ENCODE results near the gene TFDP3.

TFDP3 gene

DNA sequence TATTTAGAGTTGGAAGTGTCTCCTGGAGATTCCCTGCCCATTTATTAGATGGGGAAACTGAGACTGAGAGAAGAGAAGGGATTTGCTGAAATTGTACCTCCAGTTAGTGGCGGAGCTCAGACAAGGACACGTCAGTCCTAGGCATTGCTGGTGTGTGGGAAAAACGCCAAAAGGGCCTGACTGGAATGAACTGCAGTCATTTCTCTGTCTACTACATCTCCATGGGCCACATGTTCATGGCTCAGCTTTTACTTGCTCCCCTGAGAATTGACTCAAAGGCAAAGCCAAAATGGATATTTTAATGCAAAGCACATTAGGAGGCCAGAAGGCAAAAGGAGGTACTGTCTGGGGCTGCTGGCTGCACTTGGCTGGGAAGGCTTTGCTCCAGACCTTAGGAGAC is 3.9 kb downstream of the TFDP3 start:
- TF ChIP-seq FOXM1 (IDR thresholded peaks at IDR 0.05; ENCODE audit: borderline replicate concordance, low read depth): no peak
- TF ChIP-seq EP300 (IDR thresholded peaks at IDR 0.05; ENCODE audit: borderline replicate concordance): no peak
- no peak for TF ChIP-seq TCF12 (IDR thresholded peaks at IDR 0.05; ENCODE audit: low read depth)
- no peak for TF ChIP-seq CREB1 (IDR thresholded peaks at IDR 0.05; ENCODE audit: low read depth)
- TF ChIP-seq NFIC (IDR thresholded peaks at IDR 0.05): no peak
- TF ChIP-seq, protein P1, sequence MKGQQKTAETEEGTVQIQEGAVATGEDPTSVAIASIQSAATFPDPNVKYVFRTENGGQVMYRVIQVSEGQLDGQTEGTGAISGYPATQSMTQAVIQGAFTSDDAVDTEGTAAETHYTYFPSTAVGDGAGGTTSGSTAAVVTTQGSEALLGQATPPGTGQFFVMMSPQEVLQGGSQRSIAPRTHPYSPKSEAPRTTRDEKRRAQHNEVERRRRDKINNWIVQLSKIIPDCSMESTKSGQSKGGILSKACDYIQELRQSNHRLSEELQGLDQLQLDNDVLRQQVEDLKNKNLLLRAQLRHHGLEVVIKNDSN (IDR thresholded peaks at IDR 0.05): no peak

DNA sequence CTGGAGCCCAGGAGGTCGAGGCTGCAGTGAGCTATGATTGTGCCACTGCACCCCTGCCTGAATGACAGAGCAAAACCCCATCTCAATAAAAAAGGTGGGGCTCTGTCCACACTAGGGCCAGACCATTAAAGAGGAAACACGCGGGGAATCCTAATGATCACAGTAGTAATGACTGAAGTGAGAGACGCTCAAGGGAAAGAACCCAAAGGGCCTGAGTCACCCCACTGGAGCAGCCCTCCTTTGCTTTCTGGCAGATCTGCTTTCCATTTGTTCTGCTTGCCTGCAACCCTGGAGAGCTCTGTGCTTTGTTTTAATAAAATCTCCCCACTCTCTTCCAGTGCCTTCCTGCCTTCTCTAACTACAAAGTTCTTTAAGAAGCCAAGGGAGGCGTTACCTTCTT is 5.0 kb downstream of the TFDP3 start:
- TF ChIP-seq YY1 (IDR thresholded peaks at IDR 0.05; ENCODE audit: low read depth) (no peak), CEBPB (IDR thresholded peaks at IDR 0.05) (no peak)

DNA sequence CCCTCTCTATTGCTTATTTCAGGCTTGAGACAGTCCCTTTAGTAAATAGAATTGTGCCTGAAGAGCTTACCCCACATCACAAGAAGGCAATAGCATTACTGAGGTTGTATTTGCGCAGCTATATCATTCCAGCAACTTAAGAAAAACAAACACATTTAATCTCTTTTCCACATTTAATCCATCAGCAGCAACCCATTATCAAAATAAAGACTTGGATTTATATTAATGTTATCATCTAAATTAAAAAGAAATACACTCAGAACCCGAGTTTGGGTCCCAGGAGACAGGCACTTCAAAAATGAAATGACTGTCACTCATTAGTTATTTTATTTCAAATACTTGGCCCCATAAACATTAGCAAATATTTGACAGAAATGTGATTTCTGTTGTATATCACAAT is 10.4 kb downstream of the TFDP3 start:
- TF ChIP-seq, protein P2, sequence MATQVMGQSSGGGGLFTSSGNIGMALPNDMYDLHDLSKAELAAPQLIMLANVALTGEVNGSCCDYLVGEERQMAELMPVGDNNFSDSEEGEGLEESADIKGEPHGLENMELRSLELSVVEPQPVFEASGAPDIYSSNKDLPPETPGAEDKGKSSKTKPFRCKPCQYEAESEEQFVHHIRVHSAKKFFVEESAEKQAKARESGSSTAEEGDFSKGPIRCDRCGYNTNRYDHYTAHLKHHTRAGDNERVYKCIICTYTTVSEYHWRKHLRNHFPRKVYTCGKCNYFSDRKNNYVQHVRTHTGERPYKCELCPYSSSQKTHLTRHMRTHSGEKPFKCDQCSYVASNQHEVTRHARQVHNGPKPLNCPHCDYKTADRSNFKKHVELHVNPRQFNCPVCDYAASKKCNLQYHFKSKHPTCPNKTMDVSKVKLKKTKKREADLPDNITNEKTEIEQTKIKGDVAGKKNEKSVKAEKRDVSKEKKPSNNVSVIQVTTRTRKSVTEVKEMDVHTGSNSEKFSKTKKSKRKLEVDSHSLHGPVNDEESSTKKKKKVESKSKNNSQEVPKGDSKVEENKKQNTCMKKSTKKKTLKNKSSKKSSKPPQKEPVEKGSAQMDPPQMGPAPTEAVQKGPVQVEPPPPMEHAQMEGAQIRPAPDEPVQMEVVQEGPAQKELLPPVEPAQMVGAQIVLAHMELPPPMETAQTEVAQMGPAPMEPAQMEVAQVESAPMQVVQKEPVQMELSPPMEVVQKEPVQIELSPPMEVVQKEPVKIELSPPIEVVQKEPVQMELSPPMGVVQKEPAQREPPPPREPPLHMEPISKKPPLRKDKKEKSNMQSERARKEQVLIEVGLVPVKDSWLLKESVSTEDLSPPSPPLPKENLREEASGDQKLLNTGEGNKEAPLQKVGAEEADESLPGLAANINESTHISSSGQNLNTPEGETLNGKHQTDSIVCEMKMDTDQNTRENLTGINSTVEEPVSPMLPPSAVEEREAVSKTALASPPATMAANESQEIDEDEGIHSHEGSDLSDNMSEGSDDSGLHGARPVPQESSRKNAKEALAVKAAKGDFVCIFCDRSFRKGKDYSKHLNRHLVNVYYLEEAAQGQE (IDR thresholded peaks at IDR 0.05; ENCODE audit: low read depth): no peak
- TF ChIP-seq CEBPB (IDR thresholded peaks at IDR 0.05) (no peak), TEAD4 (IDR thresholded peaks at IDR 0.05) (no peak), TAF1 (IDR thresholded peaks at IDR 0.05; ENCODE audit: low read depth) (no peak), EGR1 (IDR thresholded peaks at IDR 0.05) (no peak), YY1 (IDR thresholded peaks at IDR 0.05; ENCODE audit: low read depth) (no peak), RAD21 (IDR thresholded peaks at IDR 0.05; ENCODE audit: low read depth) (no peak), FOXM1 (IDR thresholded peaks at IDR 0.05; ENCODE audit: borderline replicate concordance, low read depth) (no peak), TCF12 (IDR thresholded peaks at IDR 0.05; ENCODE audit: low read depth) (no peak), CREB1 (IDR thresholded peaks at IDR 0.05; ENCODE audit: low read depth) (no peak), NFIC (IDR thresholded peaks at IDR 0.05) (no peak), ZBTB7A (IDR thresholded peaks at IDR 0.05; ENCODE audit: low read depth) (no peak), EP300 (IDR thresholded peaks at IDR 0.05; ENCODE audit: borderline replicate concordance) (no peak)
- TF ChIP-seq, protein P1 (IDR thresholded peaks at IDR 0.05): no peak
- TF ChIP-seq, protein P3, sequence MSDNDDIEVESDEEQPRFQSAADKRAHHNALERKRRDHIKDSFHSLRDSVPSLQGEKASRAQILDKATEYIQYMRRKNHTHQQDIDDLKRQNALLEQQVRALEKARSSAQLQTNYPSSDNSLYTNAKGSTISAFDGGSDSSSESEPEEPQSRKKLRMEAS (IDR thresholded peaks at IDR 0.05): no peak

DNA sequence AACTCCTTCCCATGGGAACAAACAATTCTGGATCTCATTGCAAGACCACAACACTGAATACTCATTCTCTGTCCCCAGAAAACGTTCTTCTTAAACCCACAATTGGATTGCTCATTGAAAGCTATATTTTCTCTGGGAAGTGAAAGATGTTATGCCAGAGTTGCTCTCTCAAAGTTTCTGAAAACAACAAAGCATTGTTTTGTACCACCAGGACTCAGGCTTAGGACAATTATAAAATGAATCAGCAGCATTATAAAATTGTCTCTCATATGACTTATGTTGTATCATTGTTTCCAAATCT is 26.5 kb downstream of the TFDP3 start:
- TF ChIP-seq ZBTB7A (IDR thresholded peaks at IDR 0.05; ENCODE audit: low read depth) (no peak), EGR1 (IDR thresholded peaks at IDR 0.05) (no peak), NFIC (IDR thresholded peaks at IDR 0.05) (no peak), TAF1 (IDR thresholded peaks at IDR 0.05; ENCODE audit: low read depth) (no peak), FOXM1 (IDR thresholded peaks at IDR 0.05; ENCODE audit: borderline replicate concordance, low read depth) (no peak)

DNA sequence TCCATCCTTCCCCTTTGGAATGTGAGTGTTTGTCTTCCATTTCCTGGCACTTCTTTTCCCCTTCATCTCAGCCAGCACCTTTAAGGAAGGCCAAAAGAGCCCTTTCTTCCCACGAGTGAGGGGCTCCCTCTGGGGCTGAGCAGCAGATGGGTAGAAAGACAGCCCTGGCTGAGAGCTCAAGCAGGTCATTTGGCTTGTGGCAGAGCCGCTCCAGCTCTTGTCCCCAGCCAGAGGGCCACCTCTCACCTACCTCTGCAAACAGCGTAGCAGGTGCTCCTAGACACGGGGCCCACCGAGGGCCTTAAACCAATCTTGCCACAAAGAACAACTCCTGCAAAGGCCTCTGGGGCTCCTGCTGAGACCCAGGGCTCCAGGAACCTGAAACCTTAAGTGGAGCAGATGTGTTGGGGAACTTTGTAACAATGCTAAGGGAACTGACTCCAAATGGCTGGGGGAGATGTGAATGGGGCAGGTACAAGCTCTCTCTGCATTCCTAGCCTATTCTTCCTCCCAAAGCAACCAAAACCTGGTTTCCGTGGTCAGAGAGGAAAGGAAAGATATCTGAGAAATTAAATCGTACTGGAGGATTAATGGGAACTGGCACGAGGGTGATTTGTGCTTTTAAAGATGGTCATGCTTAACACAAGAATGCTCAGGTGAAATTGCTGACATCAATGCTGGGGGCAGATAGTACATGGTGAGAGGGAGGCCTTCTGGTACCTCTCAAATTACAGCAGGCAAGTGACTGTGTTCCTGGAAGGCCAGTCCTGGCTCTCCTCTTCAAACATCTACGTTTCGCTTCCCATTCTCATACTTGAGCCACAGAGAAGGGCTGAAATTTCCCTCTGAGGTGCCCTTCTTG is 27.0 kb downstream of the TFDP3 start:
- no peak for TF ChIP-seq CREB1 (IDR thresholded peaks at IDR 0.05; ENCODE audit: low read depth)
- no peak for TF ChIP-seq TAF1 (IDR thresholded peaks at IDR 0.05; ENCODE audit: low read depth)
- TF ChIP-seq NFIC (IDR thresholded peaks at IDR 0.05): no peak
- no peak for TF ChIP-seq CEBPB (IDR thresholded peaks at IDR 0.05)
- TF ChIP-seq TCF12 (IDR thresholded peaks at IDR 0.05; ENCODE audit: low read depth): no peak
- no peak for TF ChIP-seq RAD21 (IDR thresholded peaks at IDR 0.05; ENCODE audit: low read depth)
- no peak for TF ChIP-seq YY1 (IDR thresholded peaks at IDR 0.05; ENCODE audit: low read depth)
- TF ChIP-seq EP300 (IDR thresholded peaks at IDR 0.05; ENCODE audit: borderline replicate concordance): no peak
- no peak for TF ChIP-seq FOXM1 (IDR thresholded peaks at IDR 0.05; ENCODE audit: borderline replicate concordance, low read depth)
- TF ChIP-seq, protein P2 (IDR thresholded peaks at IDR 0.05; ENCODE audit: low read depth): no peak
- no peak for TF ChIP-seq ZBTB7A (IDR thresholded peaks at IDR 0.05; ENCODE audit: low read depth)
- TF ChIP-seq, protein P3 (IDR thresholded peaks at IDR 0.05): no peak
- no peak for TF ChIP-seq EGR1 (IDR thresholded peaks at IDR 0.05)
- no peak for TF ChIP-seq TEAD4 (IDR thresholded peaks at IDR 0.05)
- TF ChIP-seq, protein P1 (IDR thresholded peaks at IDR 0.05): no peak
